ENCODE results near the gene MIA2.
"Not testable (repeated sequence)": the region's sequence is repeated elsewhere in the genome, so short reads cannot be mapped to it uniquely, and the experiment has no call there.

The MIA2 gene

DNA sequence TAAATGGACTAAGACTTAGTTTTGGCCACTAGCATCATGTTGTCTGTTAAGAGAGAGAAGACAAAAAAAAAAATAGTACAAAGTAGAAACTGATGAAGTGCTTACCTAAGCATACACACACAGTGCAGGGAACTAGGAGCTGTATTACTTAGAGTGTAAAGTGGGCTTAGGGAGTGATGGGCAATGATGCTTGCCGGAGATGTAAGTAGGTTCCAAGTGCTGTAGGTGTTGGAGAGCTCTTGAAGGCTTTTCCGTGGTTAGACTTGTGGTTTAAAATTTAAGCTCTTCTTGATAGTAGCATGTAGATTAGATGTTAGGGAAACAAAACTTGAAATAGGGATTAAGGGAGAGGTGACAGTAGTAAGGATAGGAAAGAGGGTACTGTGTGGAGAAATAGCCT, 34.7 kb downstream of the MIA2 start:
- peak; percentile 35 for DNase-seq

DNA sequence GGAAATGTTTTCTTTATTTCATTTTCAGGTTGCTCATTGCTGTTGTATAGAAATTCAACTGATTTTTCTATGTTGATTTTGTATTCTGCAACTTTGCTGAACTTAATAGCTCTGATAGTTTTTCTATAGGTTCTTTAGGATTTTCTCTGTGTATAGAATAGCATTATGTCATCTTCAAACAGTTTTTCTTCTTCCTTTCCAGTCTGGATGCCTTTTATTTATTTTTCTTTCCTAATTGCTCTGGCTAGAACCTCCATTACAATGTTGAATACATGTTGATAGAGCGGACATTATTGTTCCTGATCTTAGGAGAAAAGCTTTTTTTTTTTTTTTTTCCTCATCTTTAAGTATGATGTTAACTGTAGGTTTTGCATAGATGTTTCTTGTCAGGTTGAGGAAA, 39.2 kb downstream of the MIA2 start:
- DNase-seq = no peak

DNA sequence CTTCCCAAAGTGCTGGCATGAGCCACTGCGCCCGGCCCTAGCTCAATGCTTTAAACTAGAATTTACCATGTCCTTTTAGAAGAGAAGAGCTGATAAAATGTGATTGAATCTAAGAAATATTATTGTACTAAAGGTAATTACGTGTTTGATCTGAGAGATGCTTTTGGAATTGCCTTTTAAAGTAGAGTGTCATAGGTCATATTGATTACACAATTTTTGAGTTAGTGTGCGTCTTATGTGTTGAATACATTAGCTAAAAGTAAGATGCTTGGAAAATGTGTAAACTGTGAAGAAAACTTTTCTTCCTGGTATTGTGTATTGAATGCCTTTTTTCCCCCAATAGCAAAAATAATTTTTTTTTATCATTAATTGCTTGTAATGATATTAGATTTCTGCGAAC, 41.7 kb downstream of the MIA2 start:
- DNase-seq = no peak

DNA sequence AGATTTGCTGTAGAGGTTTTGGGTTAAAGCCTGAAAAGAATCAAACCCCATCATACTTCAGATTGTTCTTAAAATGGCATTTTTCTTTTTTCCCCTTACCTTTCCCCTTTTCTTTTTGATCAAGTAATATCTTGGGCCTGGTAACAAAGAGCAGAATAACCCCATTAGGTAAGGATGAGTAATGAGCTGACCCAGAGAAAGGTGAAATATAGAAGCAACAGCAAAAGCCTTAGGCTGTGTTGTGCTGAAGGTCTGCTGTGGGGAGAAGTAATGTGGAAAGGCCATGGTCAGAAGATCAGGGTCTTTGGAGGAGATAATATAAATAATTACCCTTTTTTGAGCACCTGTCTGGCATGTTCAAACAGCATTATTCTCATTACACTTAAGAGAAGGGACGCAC, 42.3 kb downstream of the MIA2 start:
- no peak for DNase-seq

DNA sequence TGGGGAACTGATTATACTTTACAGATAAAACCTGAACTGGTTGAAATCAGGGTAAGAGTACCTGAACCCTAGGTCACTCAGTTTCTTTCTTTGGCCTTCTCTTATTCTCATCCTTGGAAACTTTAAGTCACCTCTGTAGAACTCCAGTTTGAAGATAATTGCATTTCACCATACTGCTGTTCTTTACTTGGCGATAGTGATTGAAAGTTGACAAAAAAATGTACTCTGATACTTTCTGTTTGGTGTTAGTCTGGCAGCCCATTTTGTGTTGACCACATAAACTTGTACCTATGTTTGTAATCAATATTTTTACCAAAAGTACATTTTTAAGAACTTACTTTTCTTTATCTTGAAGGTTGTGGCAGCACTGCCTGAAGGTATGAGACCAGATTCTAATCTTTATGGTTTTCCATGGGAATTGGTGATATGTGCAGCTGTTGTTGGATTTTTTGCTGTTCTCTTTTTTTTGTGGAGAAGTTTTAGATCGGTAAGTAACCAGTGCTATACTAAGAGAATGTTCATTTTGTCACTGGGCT, 42.9 kb downstream of the MIA2 start:
- DNase-seq = no peak

DNA sequence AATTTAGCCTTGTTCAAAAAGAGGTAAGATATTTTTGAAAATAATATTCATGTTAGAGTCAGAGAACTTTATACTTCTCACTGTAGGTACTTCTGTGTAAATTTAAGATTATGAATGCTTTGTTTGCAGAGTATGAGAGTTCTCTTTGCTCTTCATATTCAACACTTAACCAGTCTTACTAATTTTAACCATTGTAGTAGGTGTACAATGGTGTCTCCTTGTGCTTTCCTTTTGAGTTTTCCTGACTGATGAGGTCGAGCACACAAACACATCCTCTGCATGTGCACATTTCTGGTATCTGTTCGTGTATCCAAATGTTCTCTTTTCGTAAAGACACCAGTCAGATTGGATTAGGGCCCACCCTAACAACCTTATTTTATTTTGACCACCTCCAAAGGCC, 45.8 kb downstream of the MIA2 start:
- DNase-seq = no peak

DNA sequence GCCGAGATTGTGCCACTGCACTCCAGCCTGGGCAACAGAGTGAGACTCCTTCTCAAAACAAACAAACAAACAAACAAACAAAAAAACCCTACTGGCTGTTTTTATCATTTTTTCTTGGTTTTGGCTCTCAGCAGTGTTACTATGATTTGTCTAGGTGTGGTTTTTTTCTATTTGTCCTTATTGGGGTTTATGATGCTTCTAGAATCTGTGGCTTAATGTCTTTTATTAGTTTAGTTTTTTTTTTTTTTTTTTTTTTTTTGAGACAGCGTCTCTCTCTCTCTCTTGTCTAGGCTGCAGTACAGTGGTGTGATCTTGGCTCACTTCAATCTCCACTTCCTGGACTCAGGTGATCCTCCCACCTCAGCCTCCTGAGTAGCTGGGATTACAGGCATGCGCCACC, 47.0 kb downstream of the MIA2 start:
- DNase-seq = not testable (repeated sequence)

DNA sequence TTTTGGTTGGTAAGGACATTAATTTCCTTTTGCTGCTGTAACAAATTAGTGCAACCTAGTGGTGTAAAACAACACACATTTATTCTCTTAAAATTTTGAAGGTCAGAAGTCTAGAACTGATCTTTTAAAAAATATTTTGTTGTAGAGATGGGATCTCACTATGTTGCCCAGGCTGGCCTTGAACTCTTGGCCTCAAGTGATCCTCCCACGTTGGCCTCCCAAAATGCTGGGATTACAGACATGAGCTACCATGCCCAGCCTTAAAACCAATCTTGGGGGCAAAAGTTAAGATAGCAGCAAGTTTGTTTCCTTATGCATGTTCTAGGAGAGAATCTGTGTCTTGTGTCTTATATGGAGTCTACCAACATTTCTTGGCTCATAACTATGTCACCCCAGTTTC, 55.8 kb downstream of the MIA2 start:
- DNase-seq = no peak

DNA sequence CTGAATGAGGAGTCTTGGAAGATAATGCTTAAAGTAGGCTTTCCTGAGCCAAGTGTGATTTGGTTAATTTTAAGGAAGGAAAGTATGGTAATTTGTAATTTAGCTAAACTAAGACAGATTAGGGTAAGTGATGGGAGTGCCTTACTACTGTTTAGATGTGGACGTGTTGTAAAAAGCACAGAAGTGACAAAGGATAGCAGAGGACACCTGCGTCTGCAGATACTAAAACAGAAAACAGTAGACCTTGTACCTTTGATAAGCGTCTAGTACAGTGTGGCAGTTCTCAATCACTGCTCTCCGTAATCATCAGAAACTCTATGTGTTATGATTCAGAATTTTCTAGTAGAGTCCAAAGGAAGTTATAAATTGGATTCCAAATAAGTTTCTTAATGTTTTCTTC, 58.0 kb downstream of the MIA2 start:
- no peak for DNase-seq

DNA sequence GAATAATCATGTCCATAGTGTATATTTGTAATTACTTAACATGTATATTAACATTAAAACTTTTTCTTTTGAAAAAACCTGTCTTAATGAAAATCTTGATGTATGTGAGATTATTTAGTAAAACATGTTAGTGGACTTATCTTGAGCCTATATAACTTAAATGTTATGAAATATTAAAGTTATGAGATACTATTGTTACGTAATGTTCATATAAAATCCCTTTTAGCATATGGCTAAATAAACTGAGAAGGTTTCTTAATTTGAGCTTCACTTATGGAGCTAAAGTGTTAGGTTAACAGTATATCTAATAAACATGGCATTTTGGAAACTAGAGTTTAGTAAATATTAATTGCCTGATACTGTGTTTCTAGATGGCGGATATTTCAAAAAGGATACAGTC, 59.9 kb downstream of the MIA2 start:
- no peak for DNase-seq

DNA sequence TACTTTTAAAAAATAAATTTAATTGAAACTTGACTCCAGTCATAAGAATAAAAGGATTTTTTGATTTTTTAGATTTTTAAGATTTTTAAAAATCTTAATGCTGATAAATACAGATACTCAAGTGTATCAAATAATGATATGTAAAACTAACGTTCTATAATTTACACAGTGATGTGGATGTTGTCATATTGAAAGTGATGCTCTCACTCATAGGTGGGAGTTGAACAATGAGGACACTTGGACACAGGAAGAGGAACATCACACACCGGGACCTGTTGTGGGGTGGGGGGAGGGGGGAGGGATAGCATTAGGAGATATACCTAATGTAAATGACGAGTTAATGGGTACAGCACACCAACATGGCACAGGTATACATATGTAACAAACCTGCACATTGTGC, 66.7 kb downstream of the MIA2 start:
- not testable (repeated sequence) for DNase-seq

DNA sequence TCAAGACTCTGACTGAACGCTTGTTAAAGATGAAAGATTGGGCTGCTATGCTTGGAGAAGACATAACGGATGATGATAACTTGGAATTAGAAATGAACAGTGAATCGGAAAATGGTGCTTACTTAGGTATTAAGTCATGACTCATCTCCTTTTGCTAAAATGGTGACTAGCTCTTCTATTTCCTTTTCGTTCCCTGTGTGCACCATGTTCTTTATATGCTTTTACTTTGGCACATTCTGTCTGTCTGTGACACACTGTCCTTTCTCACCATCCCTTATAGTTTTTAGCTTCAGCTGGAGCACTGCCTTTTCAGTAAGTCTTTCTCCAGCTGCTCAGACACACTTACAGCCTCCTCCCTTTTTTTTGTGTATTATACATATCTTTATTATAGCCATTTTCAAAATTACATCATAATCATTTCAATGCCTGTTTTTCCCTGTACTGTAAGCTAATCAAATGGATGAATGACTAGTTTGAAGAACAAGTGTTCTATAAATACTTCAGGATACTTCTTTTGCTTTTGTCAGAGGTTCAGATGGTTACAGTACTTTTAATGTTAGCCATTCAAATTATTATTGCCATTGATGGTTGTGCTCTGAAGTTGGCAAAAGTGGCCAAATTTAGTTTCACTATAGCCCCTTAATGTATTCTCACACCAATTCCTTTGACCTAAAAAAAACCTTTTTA, 68.6 kb downstream of the MIA2 start:
- peak; percentile 2 for DNase-seq

DNA sequence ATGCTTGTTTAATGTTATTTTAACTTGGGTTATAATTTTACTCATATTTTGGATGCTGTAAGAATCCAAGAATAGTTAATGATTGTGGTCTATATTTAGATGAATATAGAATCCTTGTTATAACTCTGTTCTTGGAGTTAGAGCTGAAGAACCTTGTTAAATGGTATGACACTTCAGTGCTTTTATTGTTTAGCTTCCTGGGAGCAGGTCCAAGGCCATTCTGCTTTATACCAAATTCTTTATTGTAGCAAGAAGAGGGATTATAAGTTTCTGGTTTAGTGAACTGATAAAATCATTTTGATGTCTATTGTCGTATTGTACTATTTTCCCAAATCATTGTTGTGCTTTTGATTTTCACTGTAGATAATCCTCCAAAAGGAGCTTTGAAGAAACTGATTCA, 69.4 kb downstream of the MIA2 start:
- DNase-seq = no peak

DNA sequence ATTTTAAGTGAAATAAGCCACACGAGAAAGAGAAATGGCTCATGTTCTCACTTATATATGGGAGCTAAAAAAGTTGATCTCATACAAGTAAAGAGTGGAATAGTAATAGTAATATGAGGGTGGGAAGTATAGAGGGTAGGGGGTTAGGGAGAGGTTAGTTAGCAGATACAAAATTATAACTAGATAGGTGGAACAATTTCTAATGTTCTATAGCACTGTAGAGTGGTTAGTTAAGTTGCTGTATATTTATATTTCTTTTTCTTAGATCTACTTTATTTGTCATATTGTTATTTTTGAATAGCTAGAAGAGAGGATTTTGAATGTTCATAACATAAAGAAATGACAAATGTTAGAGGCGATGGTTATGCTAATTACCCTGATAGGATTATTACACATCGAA, 74.1 kb downstream of the MIA2 start:
- no peak for DNase-seq

DNA sequence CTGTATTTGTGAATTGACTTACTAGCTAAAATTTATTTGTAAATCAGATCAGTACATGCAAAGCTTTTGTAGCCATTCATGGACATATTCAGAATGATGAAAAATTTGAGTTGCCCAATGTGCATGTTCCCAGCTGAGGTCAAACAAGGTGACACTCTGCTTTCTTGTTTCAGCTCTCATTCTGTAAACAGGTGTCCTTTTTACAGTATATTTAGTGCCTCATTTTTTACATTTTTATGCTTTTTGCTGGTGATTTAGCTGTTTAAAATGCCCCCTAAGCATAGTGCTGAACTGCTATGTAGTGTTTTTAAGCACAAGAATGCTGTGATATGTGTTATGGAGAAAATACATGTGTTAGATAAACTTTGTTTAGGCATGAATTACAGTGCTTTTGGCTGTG, 76.3 kb downstream of the MIA2 start:
- DNase-seq = no peak

DNA sequence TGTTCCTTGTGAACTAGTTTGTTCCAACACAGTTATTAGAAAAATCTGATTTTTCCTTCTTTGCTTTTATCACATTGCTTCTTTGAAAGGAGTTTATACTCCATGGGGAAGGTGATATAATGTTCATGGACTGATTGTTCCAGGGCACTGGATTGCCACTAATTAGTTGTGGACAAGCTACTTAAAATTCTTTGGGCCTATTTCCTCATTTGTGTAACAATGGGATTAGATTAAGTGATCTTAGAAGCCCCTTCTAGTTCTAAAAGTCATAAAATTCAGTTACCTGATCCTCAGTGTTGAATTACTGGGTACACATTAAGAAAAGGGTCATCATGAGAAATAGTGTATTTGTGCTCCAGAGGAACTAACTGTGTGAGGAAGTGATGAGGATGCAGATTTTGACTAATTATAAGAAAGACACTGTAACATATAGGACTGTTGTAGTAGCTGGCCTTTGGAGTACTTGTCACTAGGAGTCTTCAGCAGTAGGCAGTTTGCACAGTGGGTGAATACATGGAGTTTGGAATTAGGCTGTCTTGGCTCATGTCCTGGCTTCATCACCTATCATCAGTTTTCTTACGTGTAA, 82.2 kb downstream of the MIA2 start:
- DNase-seq = no peak

DNA sequence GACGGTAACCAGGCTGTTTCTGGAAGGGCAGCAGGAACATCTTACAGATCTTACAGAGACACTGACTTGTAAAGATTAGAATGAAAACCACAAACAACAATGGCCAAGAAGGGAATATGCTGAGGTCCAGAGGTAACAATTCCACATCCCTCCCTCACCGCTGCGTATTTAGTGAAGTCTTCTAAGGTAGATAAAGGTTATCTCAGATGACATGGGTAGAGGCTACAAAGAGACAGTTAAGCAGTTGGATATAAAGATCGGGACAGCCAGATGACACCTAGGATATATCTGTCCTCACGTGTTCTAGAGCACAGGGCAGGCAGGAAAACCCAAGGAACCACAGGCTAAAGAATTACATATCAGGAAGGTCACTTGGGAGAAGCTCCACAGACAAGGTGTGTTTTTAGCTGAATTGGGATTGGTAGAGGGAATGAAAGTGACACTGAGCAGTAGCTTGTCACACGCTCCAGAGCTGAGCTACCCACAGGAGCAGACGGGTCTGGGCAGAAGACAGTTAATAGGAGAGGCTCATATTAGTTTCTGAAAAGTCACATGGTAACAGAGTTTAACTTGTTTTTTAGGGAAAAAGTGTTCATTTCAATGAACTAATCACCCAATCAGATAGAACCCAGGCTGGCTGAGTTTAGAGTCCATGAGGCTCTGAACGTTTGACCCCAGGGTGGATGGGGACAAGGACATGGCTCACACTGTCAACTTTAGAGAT, 83.3 kb downstream of the MIA2 start:
- no peak for DNase-seq

DNA sequence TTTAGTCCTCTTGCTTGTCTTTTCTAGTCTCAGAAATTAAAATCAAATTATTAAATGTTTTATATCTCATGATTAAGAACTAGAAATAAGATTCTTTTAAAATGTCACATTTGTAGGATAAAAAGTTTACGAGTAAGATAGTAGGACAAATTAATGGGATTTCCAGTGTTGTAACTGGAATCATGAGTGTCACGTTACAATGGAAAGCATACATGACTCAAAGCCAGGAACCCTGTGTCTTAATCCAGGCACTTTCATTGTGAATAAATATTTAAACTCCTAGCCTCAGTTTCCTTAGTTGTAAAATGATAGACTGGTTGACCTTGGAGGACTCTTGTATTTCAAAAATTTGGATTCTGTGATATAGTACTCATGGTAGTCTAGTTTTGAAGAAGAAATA, 84.9 kb downstream of the MIA2 start:
- DNase-seq = no peak

DNA sequence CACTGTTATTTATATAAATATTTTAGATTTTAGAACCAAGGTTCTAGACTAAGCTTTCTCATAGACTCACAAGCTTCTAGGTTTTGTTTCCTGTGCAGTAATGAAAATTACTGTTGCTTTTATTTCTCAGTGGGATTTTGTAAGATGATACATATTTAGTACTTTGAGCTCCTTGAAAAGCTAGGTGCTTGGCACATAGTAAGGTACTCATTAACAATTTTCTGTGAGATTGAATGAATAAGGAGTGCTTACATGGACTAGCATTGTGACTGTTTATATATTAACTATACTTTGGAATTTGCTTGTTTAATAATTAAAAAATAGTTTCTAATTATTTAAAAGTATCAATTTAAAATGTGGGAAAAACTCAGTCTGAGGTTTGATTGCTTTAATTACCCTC, 85.7 kb downstream of the MIA2 start:
- DNase-seq = no peak

DNA sequence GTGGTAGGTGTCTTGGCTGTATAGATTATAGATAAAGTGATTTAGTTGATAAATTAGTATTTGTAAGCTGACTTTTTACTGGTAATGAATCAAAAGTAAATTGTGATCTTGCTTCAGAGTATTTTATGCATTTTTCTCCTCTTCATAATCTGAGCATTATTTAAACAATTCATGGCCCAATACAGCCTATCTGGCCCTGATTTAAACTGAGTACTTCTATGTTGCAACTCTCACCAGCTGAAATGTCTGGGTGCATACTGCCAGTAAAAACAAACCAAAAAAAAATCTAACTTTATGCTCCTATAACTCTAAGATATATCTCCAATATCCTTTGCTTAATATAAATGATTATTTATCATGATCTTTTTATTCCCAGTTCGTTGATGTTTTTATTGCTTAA, 86.6 kb downstream of the MIA2 start:
- no peak for DNase-seq

DNA sequence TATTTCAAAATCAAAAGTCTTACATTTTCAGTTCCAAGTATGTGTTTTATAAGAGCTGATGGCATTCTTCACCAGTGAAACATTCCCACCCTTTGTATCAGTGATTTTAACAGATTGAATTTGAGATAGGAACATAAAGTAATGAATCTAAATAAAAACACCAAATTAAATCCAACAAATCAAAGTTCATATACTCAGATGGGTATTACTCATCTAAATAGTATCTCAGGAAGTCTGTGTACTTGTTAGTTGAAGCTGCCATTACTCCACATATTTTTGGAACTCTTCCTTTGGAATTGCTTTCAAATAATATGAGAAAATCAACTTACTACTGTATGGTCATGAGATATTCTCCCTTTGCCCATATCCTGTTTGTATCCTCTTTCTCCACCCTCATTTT, 89.1 kb downstream of the MIA2 start:
- no peak for DNase-seq

DNA sequence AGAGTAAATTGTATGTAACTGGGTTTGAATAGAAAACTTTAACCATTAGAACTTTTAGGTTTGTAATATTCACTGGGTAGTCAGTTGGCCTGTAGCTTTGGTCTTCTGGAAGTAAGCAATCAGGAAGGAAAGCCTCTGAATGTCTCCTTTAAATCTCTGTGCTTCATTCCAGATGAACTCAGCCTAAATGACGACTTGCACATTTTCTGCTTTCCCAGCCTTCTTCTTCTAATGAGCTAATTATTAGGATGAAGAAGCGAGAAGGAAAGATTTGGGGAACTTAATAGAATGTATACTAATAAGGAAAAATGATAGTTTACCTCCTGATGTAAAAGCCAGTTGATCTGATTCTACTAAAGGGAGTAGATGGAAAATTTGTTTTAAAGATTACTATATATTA, 90.4 kb downstream of the MIA2 start:
- DNase-seq = no peak

DNA sequence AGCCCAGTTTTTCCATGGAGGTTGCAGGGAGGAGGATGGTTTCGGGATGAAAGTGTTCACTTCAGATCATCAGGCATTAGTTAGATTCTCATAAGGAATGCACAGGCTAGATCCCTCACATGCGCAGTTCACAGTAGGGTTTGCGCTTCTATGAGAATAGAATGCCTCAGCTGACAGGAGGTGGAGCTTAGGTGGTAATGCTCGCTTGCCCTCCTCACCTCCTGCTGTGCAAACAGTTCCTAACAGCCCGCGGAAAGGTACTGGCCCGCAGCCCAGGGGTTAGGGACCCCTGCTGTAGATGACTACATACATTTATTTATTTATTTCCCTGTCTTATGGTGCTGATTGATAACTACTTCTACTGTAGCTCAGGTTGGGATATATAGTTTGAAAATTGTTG, 105.3 kb downstream of the MIA2 start:
- no peak for DNase-seq

DNA sequence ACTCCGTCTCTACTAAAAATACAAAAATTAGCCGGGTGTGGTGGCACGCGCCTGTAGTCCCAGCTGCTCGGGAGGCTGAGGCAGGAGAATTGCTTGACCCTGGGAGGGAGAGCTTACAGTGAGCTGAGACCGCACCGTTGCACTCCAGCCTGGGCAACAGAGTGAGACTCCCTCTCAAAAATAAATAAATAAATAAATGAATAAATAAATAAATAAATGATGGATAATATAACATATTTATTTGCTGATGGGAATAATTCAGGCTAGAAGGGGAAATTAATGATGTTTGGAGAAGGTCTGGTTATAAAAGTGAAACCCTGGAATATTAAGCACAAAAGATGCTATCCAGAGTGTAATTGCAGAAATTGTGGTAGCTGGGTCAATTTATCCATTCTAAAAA, 107.4 kb downstream of the MIA2 start:
- not testable (repeated sequence) for DNase-seq
